ENCODE results near the gene LRRC3B. TPM values are rescaled to one million over a fixed set of nuclear protein-coding genes. Genes with fewer than 3 reads are reported as not detected.

Gene LRRC3B
- total and polyA plus RNA-seq, 4 donors = 0.08 to 0.19 TPM; not detected in 2

DNA sequence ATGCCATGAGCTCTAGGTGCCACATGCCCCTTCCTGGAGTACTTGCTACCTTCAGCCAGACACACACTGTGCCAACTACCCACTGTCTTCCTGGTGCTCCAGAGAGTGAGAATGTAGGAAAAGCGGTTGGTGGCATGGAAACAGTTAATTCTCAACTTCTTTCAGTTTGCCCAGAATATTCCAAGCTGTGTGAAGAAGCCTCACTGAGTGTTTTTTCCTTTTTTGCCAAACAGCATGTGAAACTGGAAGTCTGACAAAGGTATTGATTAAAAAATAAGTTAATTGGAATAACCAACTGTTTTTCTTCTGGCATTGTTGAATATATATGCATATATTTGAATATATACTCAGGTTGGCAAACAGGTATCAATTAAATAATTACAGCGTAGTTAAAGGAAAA, 52.8 kb downstream of the LRRC3B start:
- Histone ChIP-seq H3K9me3 (ENCODE audit: control insufficient read depth in 4 of 4, low read length in 3 of 4) (peaks cover 0 to 4% (median under 1%) of the 10 kb centered on the region in 4 donors), H3K4me3 (ENCODE audit: low read depth in 1 of 3, low read length in 3 of 3) (no peak overlapping the region), H3K27me3 (ENCODE audit: control insufficient read depth in 4 of 4, insufficient read depth in 4 of 4, low read length in 3 of 4) (peaks cover 0 to 2% (median 0%) of the 10 kb centered on the region in 4 donors), H3K9ac (ENCODE audit: low read depth in 1 of 2, low read length in 2 of 2) (no peak overlapping the region), H3K36me3 (ENCODE audit: control insufficient read depth in 4 of 4, insufficient read depth in 3 of 4, low read depth in 1 of 4, low read length in 3 of 4) (no peaks in the 10 kb centered on the region), H3K27ac (ENCODE audit: low read depth in 1 of 2, low read length in 2 of 2) (no peak overlapping the region), H3K4me1 (ENCODE audit: control insufficient read depth in 4 of 4, insufficient read depth in 4 of 4, low read length in 3 of 4) (no peaks in the 10 kb centered on the region)
- 87% methylated on average over 2 of the region's 2 CpGs for WGBS
- TF ChIP-seq HNF4A (conservative IDR thresholded peaks at IDR 0.05) (no peak), EGR1 (IDR thresholded peaks at IDR 0.05; ENCODE audit: low read depth in 2 of 2) (no peak), NR2F2 (IDR thresholded peaks at IDR 0.05) (no peak), YY1 (IDR thresholded peaks at IDR 0.05) (no peak), JUND (IDR thresholded peaks at IDR 0.05) (no peak), RAD21 (IDR thresholded peaks at IDR 0.05) (no peak), GABPA (IDR thresholded peaks at IDR 0.05 in 1 of 2, conservative IDR thresholded peaks at IDR 0.05 in 1 of 2) (no peak), SP1 (IDR thresholded peaks at IDR 0.05) (no peak), FOXA1 (IDR thresholded peaks at IDR 0.05) (no peak), HNF4G (IDR thresholded peaks at IDR 0.05) (no peak), TAF1 (conservative IDR thresholded peaks at IDR 0.05) (no peak)
- TF ChIP-seq, protein P1, sequence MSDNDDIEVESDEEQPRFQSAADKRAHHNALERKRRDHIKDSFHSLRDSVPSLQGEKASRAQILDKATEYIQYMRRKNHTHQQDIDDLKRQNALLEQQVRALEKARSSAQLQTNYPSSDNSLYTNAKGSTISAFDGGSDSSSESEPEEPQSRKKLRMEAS (IDR thresholded peaks at IDR 0.05) = no peak
- TF ChIP-seq, protein P2, sequence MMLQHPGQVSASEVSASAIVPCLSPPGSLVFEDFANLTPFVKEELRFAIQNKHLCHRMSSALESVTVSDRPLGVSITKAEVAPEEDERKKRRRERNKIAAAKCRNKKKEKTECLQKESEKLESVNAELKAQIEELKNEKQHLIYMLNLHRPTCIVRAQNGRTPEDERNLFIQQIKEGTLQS (IDR thresholded peaks at IDR 0.05) = no peak
- TF ChIP-seq, protein P3, sequence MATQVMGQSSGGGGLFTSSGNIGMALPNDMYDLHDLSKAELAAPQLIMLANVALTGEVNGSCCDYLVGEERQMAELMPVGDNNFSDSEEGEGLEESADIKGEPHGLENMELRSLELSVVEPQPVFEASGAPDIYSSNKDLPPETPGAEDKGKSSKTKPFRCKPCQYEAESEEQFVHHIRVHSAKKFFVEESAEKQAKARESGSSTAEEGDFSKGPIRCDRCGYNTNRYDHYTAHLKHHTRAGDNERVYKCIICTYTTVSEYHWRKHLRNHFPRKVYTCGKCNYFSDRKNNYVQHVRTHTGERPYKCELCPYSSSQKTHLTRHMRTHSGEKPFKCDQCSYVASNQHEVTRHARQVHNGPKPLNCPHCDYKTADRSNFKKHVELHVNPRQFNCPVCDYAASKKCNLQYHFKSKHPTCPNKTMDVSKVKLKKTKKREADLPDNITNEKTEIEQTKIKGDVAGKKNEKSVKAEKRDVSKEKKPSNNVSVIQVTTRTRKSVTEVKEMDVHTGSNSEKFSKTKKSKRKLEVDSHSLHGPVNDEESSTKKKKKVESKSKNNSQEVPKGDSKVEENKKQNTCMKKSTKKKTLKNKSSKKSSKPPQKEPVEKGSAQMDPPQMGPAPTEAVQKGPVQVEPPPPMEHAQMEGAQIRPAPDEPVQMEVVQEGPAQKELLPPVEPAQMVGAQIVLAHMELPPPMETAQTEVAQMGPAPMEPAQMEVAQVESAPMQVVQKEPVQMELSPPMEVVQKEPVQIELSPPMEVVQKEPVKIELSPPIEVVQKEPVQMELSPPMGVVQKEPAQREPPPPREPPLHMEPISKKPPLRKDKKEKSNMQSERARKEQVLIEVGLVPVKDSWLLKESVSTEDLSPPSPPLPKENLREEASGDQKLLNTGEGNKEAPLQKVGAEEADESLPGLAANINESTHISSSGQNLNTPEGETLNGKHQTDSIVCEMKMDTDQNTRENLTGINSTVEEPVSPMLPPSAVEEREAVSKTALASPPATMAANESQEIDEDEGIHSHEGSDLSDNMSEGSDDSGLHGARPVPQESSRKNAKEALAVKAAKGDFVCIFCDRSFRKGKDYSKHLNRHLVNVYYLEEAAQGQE (IDR thresholded peaks at IDR 0.05) = no peak
- TF ChIP-seq, protein P4, sequence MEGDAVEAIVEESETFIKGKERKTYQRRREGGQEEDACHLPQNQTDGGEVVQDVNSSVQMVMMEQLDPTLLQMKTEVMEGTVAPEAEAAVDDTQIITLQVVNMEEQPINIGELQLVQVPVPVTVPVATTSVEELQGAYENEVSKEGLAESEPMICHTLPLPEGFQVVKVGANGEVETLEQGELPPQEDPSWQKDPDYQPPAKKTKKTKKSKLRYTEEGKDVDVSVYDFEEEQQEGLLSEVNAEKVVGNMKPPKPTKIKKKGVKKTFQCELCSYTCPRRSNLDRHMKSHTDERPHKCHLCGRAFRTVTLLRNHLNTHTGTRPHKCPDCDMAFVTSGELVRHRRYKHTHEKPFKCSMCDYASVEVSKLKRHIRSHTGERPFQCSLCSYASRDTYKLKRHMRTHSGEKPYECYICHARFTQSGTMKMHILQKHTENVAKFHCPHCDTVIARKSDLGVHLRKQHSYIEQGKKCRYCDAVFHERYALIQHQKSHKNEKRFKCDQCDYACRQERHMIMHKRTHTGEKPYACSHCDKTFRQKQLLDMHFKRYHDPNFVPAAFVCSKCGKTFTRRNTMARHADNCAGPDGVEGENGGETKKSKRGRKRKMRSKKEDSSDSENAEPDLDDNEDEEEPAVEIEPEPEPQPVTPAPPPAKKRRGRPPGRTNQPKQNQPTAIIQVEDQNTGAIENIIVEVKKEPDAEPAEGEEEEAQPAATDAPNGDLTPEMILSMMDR (IDR thresholded peaks at IDR 0.05; ENCODE audit: low read depth, low read length, missing input control) = no peak
- DNase-seq (ENCODE audit: low spot score) = no peak

DNA sequence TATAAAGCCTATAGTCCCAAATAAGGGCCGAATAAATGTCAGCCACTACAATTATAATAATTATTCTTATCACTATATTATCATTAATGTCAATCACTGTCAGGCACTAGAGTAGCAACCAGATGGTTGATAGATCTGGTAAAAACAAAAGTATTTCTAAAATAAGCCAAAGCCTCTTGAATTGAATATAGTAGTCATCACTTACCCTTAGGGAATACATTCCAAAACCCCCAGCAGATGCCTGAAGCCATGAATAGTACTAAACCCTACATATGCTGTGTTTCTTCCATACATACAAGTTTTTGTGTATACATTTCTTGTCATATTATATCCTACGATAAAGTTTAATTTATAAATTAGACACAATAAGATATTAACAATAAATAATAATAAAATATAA, 59.1 kb downstream of the LRRC3B start:
- Histone ChIP-seq H3K9me3 (ENCODE audit: control insufficient read depth in 4 of 4, low read length in 3 of 4) (peaks cover 0 to 4% (median under 1%) of the 10 kb centered on the region in 4 donors), H3K27ac (ENCODE audit: low read depth in 1 of 2, low read length in 2 of 2) (no peak overlapping the region), H3K4me1 (ENCODE audit: control insufficient read depth in 4 of 4, insufficient read depth in 4 of 4, low read length in 3 of 4) (no peaks in the 10 kb centered on the region), H3K9ac (ENCODE audit: low read depth in 1 of 2, low read length in 2 of 2) (no peak overlapping the region), H3K4me3 (ENCODE audit: low read depth in 1 of 3, low read length in 3 of 3) (no peak overlapping the region), H3K36me3 (ENCODE audit: control insufficient read depth in 4 of 4, insufficient read depth in 3 of 4, low read depth in 1 of 4, low read length in 3 of 4) (no peaks in the 10 kb centered on the region), H3K27me3 (ENCODE audit: control insufficient read depth in 4 of 4, insufficient read depth in 4 of 4, low read length in 3 of 4) (peaks cover 0 to 2% (median 0%) of the 10 kb centered on the region in 4 donors)
- 78% methylated on average over 2 of the region's 2 CpGs for WGBS
- DNase-seq (ENCODE audit: low spot score) = no peak
- TF ChIP-seq, protein P2 (IDR thresholded peaks at IDR 0.05) = no peak
- TF ChIP-seq GABPA (IDR thresholded peaks at IDR 0.05 in 1 of 2, conservative IDR thresholded peaks at IDR 0.05 in 1 of 2) (no peak), EGR1 (IDR thresholded peaks at IDR 0.05; ENCODE audit: low read depth in 2 of 2) (no peak), NR2F2 (IDR thresholded peaks at IDR 0.05) (no peak), RXRA (IDR thresholded peaks at IDR 0.05) (no peak), FOXA1 (IDR thresholded peaks at IDR 0.05) (no peak), RAD21 (IDR thresholded peaks at IDR 0.05) (no peak), SP1 (IDR thresholded peaks at IDR 0.05) (no peak)
- TF ChIP-seq, protein P4 (IDR thresholded peaks at IDR 0.05; ENCODE audit: low read depth, low read length, missing input control) = no peak
- TF ChIP-seq, protein P3 (IDR thresholded peaks at IDR 0.05) = no peak
- TF ChIP-seq, protein P5, sequence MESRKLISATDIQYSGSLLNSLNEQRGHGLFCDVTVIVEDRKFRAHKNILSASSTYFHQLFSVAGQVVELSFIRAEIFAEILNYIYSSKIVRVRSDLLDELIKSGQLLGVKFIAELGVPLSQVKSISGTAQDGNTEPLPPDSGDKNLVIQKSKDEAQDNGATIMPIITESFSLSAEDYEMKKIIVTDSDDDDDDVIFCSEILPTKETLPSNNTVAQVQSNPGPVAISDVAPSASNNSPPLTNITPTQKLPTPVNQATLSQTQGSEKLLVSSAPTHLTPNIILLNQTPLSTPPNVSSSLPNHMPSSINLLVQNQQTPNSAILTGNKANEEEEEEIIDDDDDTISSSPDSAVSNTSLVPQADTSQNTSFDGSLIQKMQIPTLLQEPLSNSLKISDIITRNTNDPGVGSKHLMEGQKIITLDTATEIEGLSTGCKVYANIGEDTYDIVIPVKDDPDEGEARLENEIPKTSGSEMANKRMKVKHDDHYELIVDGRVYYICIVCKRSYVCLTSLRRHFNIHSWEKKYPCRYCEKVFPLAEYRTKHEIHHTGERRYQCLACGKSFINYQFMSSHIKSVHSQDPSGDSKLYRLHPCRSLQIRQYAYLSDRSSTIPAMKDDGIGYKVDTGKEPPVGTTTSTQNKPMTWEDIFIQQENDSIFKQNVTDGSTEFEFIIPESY (IDR thresholded peaks at IDR 0.05) = no peak
